Left colon (tissue), 2 donors: Measurements from ENCODE around the gene ZNF79. TPM values are rescaled to one million over a fixed set of nuclear protein-coding genes. Genes with fewer than 3 reads are reported as not detected.
A peak's percentile ranks its signal among the peaks of the same experiment; 100 is the strongest.
"Not testable (repeated sequence)": the region's sequence is repeated elsewhere in the genome, so short reads cannot be mapped to it uniquely, and the experiment has no call there.

Experiments
- ATAC-seq: fragments of 200-7000 bp; cut with Tn5 transposase; one replicate; pipeline ENCODE4 v1.9.1; 2020; ENCODE audit warnings: mild to moderate bottlenecking, moderate library complexity
- DNase-seq, 2 donors: peaks; one replicate each; pipeline ENCODE4 v3.0.0-alpha.2; 2020
- intact Hi-C, 2 donors: fragments of 100-400 bp; cut with DNase I in 1 of 2; cut with micrococcal nuclease in 1 of 2; formaldehyde crosslinking; loops; one replicate each; pipeline versions ENCODE4 v1.11.2 to v1.14.0; 2022; cut with DNase I, micrococcal nuclease
- total RNA-seq, 2 donors: library from RNA; stranded (reverse); fragmentation: NEBNext Ultra II Directional; extraction: Animal tissue kit (Norgen Biotek cat#: 25700); gene quantifications; one replicate each; pipeline ENCODE4 v1.2.1, GENCODE V29; 2021
- donor health status: DM: no; HTN: no; CAD: no.
- donor health status: DM: yes; HTN: yes; CAD: no.

Gene ZNF79
- total RNA-seq, 2 donors from 2014 or later: 5.5 to 6.8 TPM

DNA sequence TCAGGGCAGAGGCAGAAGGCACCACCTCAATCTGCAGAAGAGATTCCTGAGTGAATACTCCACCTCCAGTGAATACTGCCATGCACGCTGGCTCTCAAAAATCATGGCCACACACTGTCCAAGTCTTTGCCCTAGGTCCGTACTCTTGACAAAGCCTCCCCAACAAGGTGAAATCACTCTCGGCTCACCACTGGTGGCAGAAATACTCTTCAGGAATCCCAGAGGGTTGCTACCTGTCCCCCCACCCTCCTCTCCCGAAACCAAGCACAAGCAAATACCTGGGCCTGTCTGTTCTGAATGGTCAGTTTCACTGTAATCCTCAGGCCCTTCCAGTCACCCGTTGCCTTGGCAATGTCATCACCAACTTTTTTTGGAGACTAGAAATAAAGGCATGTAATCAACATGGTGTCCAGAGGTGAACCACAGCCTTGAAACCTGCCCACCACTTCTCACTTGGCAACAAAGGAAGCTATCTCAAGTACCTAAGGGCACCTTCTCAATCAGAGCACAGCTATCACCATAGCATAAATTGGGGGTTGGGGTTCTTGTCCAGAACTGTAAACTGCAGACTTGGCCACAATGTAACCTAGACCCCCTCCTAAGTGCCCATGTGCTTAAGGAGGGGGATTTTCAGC is 25.3 kb downstream of the ZNF79 start:
- intact Hi-C loops: no loop called here
- DNase-seq (no peak), ATAC-seq (no peak)

DNA sequence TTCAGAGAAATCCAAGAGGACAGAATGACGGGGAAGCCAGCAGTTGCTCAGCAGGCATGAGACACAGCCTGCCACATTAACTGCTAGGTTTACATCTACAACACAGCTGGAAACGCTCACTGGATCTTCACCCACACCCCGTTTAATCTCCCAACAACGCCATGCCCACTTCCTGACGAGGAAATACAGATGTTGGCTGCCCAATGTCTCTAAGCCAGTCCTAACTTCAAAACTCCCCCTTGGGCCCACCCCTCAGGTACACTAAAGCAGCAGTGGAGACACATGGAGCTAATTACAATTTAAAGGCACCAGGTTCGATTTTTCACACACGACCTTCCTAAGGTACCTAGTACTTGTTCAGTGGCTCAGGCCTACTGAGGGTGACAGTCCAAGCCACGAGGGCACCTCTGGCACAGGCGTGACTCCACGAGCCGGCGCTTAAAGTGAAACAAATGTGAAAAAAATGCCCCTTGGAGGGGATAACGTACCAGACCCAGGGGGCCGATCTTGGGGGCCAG is 26.1 kb downstream of the ZNF79 start:
- ATAC-seq (peak; percentile 15), DNase-seq (no peak)
- intact Hi-C loops: no loop called here

GRCh38 chr9:127450830-127451607 is 26.8 kb downstream of the ZNF79 start, which contains the start of the genes LRSAM1 and RPL12:
TSS of gene LRSAM1 (plus strand) at chr9:127451510. CDS start at chr9:127454528, 3,018 bp downstream.
TSS of gene RPL12 (minus strand) at chr9:127451406. CDS start at chr9:127451317, 89 bp downstream.
- ATAC-seq: peak; percentile 79
- DNase-seq: peak; percentile 96 to 99
- intact Hi-C loops: no loop called here

- intact Hi-C loops: no loop called here
- no peak for ATAC-seq
- no peak for DNase-seq
Measured at GRCh38 chr9:127451608-127451857, 27.4 kb downstream of the ZNF79 start.

- peak; percentile 64 to 71 for DNase-seq
- intact Hi-C loops: no loop called here
- peak; percentile 44 for ATAC-seq
Measured at GRCh38 chr9:127451858-127452656, 27.9 kb downstream of the ZNF79 start.

DNA sequence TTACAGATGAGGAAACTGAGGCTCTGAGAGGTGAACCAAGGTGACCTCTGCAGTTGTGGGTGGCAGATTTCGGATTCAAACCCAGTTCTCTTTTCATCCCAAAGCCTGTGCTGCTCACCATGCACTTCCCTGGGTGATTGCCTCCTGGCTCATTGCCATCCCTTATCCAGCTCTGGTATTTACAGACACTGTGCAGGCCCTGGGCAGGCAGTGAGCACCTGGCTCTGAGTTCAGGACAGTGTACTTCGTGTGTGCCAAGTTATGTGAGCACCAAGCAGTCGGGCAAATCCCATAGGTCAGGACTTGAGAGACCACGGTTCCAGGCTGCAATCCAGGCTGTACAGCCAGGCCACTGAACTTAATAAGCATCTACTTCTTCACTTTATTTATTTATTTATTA is 28.5 kb downstream of the ZNF79 start:
- DNase-seq (peak; percentile 79 to 92), ATAC-seq (peak; percentile 50)
- intact Hi-C loops: no loop called here

GRCh38 chr9:127455324-127455992 is 31.3 kb downstream of the ZNF79 start:
- ATAC-seq: no peak
- DNase-seq: peak in 1 of 2 donors; percentile 60
- intact Hi-C loops: no loop called here

DNA sequence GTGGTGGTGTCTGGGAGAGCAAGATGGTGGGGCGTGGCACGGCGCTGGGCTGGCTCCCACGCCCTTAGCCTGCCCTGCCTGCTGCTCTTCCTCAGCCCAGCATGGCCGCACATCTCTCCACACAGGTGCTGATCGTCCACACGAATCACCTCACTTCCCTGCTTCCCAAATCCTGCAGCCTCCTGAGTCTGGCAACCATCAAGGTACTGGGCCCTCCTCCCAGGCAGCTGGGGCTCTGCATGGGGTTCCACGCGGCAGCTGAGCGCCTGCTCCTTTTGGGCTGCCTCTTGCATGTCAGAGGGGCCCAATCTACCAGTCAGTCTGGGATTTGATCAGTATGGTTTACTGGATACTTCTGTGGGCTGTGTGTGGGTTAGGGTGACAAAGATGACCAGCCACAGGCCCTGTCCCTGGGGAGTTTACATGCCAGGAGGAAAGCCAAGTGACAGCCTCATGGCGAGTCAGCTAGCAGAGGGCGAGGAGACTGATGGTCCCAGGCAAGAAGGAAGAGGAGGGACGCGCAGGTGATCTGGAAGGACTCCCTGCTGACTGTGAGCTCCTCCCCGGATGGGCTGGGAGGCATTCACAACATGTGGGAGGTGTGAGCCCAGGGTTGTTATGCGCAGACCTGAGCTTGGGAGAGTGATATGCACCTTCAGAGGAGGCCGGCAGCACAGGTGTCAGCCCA is 33.2 kb downstream of the ZNF79 start:
- DNase-seq (no peak), ATAC-seq (no peak)
- intact Hi-C loops: no loop called here

DNA sequence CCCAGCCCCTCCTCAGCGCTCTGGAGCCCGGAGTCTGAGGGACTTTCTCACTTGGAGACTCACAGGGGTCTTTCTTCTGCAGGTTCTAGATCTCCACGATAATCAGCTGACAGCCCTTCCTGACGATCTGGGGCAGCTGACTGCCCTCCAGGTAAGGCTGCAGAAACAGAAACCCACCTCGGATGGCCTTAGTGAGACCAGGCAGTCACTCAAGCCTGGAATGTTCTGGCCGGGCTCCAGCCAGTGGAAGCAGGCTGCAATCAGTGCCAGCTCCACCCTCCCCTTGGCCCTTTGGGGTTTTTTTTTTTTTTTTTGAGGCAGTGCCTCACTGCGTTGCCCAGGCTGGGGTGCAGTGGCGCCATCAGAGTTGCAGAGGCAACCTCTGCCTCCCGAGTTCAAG is 34.7 kb downstream of the ZNF79 start:
- DNase-seq (no peak), ATAC-seq (no peak)
- intact Hi-C loops: no loop called here

- ATAC-seq: no peak
- intact Hi-C loops: no loop called here
- no peak for DNase-seq
Measured at GRCh38 chr9:127463382-127463781, 39.2 kb downstream of the ZNF79 start.

- DNase-seq: no peak
- intact Hi-C loops: no loop called here
- ATAC-seq: no peak
Measured at GRCh38 chr9:127463911-127464310, 39.7 kb downstream of the ZNF79 start.

- ATAC-seq, intact Hi-C loops, DNase-seq: not testable (repeated sequence)
Measured at GRCh38 chr9:127466407-127466917, 42.3 kb downstream of the ZNF79 start.

GRCh38 chr9:127467621-127468020 is 43.4 kb downstream of the ZNF79 start:
- intact Hi-C loops: no loop called here
- ATAC-seq: no peak

DNA sequence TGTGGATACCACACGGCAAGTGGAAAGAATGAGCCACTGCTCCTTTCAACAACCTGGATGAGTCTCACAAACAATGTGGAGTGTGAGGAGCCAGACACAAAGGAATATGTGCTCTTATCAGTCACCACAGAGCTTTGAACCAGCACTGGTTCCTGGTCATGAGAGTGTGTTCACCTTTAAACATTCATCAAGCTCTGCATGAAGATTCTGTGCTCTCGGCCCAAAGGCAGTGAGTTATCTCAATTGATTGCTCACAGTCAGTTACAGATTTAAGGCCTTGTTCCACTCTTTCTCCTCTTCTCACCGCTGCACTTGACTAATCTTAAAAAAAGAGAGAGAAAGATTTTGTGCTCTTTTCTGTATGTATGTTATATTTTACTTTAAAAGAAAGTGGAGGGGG is 46.5 kb downstream of the ZNF79 start:
- ATAC-seq: no peak
- intact Hi-C loops: no loop called here
- no peak for DNase-seq

More at GRCh38 chr9:127467621-127468020, 43.4 kb downstream of the ZNF79 start:
- DNase-seq: no peak

DNA sequence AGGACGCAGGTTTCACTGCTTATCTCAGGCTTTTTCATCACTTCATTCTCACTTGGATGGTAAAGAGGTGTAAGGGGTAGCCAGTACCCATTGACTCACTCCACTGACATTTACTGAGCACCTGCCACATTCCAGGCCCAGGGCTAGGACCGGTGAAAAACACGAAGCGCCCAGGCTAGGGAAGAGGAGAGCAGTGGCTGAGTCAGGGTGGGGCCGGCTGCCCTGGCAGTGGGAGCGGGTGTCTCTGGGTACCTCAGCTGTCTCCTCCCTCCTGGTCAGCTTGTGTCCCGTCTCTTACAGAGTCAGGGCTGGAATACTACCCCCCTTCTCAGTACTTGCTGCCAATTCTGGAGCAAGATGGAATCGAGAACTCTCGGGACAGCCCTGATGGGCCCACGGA is 49.3 kb downstream of the ZNF79 start:
- intact Hi-C loops: no loop called here
- DNase-seq (no peak), ATAC-seq (no peak)

- DNase-seq: no peak
- no peak for ATAC-seq
- intact Hi-C loops: no loop called here
Measured at GRCh38 chr9:127473932-127474331, 49.8 kb downstream of the ZNF79 start.

- intact Hi-C loops: no loop called here
- DNase-seq: no peak
- no peak for ATAC-seq
Measured at GRCh38 chr9:127474592-127474991, 50.4 kb downstream of the ZNF79 start.

- intact Hi-C loops: no loop called here
- no peak for DNase-seq
- ATAC-seq: no peak
Measured at GRCh38 chr9:127479507-127480081, 55.4 kb downstream of the ZNF79 start.
